WTC11 (cell line): ENCODE data around the gene FHIT.

Experiments used
- CREB1 ChIP-seq: sonication (generic); formaldehyde crosslinking; IDR thresholded peaks from 2 replicates; pipeline ENCODE4 v1.8.0; 2023; ENCODE audit warnings: mild to moderate bottlenecking, missing genetic modification reagents
- CTCF ChIP-seq: fragments of 200-600 bp; IDR thresholded peaks from 2 replicates; pipeline ENCODE4 v1.8.0; 2022; ENCODE audit warnings: antibody characterized with exemption
- ESRRA ChIP-seq: sonication (generic); formaldehyde crosslinking; IDR thresholded peaks from 2 replicates; pipeline ENCODE4 v1.8.1; 2022; ENCODE audit warnings: mild to moderate bottlenecking, missing genetic modification reagents, borderline replicate concordance
- FOXP1 ChIP-seq: sonication (generic); formaldehyde crosslinking; IDR thresholded peaks from 2 replicates; pipeline ENCODE4 v1.8.0; 2022; ENCODE audit warnings: missing genetic modification reagents, mild to moderate bottlenecking, moderate library complexity, borderline replicate concordance
- MLX ChIP-seq: sonication (generic); formaldehyde crosslinking; IDR thresholded peaks from 2 replicates; pipeline ENCODE4 v1.8.1; 2023; ENCODE audit warnings: mild to moderate bottlenecking, missing genetic modification reagents, moderate library complexity
- RORB ChIP-seq: fragments of 250-450 bp; sonication (Bioruptor Pico); IDR thresholded peaks from 2 replicates; pipeline ENCODE4 v1.9.0; 2021; ENCODE audit warnings: mild to moderate bottlenecking
- SP1 ChIP-seq: sonication (generic); formaldehyde crosslinking; conservative IDR thresholded peaks from 2 replicates; pipeline ENCODE4 v1.8.1; 2022; ENCODE audit warnings: missing genetic modification reagents
- TF ChIP-seq, protein P1 (sequence below): sonication (generic); formaldehyde crosslinking; IDR thresholded peaks from 2 replicates; pipeline ENCODE4 v1.8.0; 2023; ENCODE audit warnings: missing genetic modification reagents, mild to moderate bottlenecking, borderline replicate concordance
- TF ChIP-seq, protein P2 (sequence below): sonication (generic); formaldehyde crosslinking; IDR thresholded peaks from 2 replicates; pipeline ENCODE4 v1.8.0; 2022; ENCODE audit warnings: mild to moderate bottlenecking, missing genetic modification reagents

DNA sequence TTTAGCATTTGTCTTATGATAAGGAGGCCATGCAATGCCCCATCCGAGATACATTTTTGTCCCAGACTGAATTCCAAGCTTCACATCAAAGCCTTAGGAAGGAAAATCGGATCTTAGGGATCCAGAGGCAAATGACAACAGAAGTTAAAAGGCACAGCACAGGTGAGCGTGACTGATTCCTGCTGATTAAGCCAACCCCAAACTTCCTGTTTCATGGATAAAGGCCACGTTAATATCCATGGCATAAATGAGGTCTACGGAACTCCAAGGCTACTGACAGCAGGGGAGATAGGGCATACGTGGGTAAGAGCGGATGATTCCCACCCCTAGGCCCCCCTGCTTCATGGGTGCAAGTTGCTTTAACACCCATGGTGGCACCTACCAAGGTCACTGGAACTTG is 471.6 kb downstream of the FHIT start:
- TF ChIP-seq ESRRA = no peak
- no peak for TF ChIP-seq CTCF
- no peak for TF ChIP-seq CREB1 (CRISPR knock-in tag)
- TF ChIP-seq, protein P1, sequence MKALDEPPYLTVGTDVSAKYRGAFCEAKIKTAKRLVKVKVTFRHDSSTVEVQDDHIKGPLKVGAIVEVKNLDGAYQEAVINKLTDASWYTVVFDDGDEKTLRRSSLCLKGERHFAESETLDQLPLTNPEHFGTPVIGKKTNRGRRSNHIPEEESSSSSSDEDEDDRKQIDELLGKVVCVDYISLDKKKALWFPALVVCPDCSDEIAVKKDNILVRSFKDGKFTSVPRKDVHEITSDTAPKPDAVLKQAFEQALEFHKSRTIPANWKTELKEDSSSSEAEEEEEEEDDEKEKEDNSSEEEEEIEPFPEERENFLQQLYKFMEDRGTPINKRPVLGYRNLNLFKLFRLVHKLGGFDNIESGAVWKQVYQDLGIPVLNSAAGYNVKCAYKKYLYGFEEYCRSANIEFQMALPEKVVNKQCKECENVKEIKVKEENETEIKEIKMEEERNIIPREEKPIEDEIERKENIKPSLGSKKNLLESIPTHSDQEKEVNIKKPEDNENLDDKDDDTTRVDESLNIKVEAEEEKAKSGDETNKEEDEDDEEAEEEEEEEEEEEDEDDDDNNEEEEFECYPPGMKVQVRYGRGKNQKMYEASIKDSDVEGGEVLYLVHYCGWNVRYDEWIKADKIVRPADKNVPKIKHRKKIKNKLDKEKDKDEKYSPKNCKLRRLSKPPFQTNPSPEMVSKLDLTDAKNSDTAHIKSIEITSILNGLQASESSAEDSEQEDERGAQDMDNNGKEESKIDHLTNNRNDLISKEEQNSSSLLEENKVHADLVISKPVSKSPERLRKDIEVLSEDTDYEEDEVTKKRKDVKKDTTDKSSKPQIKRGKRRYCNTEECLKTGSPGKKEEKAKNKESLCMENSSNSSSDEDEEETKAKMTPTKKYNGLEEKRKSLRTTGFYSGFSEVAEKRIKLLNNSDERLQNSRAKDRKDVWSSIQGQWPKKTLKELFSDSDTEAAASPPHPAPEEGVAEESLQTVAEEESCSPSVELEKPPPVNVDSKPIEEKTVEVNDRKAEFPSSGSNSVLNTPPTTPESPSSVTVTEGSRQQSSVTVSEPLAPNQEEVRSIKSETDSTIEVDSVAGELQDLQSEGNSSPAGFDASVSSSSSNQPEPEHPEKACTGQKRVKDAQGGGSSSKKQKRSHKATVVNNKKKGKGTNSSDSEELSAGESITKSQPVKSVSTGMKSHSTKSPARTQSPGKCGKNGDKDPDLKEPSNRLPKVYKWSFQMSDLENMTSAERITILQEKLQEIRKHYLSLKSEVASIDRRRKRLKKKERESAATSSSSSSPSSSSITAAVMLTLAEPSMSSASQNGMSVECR (CRISPR knock-in tag) = no peak
- TF ChIP-seq SP1 (CRISPR knock-in tag) = no peak
- TF ChIP-seq, protein P2, sequence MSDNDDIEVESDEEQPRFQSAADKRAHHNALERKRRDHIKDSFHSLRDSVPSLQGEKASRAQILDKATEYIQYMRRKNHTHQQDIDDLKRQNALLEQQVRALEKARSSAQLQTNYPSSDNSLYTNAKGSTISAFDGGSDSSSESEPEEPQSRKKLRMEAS (CRISPR knock-in tag) = no peak
- no peak for TF ChIP-seq MLX (CRISPR knock-in tag)
- TF ChIP-seq RORB (CRISPR knock-in tag) = no peak
- no peak for TF ChIP-seq FOXP1 (CRISPR knock-in tag)
